Activated naive CD4-positive, alpha-beta T cell (primary cell): Measurements from ENCODE around the gene C19orf12.
A peak's percentile ranks its signal among the peaks of the same experiment; 100 is the strongest.
"Not testable (repeated sequence)": the region's sequence is repeated elsewhere in the genome, so short reads cannot be mapped to it uniquely, and the experiment has no call there.

Experiments
- DNase-seq, 4 experiments: peaks; one replicate each; lab custom pipeline; 2025; lab: John Stamatoyannopoulos, UW

C19orf12 gene

GRCh38 chr19:29677001-29677817 is 37.9 kb downstream of the C19orf12 start:
- no peak for DNase-seq

- DNase-seq = no peak
Measured at GRCh38 chr19:29676586-29676985, 38.5 kb downstream of the C19orf12 start.

DNA sequence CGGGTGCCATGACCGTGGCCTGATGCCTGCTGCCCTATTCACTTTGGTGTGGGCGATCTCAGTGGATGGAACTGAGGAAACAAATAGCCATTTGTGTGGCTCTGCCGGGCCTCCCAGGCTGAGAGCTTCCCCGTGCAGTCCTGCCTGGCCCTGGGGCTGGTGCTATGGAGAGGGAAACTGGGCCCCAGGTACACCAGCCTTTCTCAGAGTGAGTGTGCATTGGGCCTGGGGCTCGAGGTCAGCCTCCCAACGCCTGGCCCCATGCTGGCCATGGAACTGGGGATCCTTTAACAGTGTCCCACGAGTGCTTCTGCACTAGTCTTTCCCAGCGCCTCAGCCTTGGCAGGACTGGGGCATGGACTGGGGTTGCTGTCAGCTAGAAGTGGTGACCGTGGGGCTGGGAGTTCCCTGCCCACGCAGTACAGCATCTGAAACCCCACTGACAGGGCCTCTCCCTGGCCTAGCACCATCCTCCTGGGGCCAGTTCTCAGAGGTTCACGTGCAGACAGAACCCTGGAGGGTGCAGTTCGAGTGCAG is 39.3 kb downstream of the C19orf12 start:
- DNase-seq = no peak

GRCh38 chr19:29675120-29675649 is 39.9 kb downstream of the C19orf12 start:
- DNase-seq = no peak

- no peak for DNase-seq
Measured at GRCh38 chr19:29674374-29675119, 40.5 kb downstream of the C19orf12 start.

DNA sequence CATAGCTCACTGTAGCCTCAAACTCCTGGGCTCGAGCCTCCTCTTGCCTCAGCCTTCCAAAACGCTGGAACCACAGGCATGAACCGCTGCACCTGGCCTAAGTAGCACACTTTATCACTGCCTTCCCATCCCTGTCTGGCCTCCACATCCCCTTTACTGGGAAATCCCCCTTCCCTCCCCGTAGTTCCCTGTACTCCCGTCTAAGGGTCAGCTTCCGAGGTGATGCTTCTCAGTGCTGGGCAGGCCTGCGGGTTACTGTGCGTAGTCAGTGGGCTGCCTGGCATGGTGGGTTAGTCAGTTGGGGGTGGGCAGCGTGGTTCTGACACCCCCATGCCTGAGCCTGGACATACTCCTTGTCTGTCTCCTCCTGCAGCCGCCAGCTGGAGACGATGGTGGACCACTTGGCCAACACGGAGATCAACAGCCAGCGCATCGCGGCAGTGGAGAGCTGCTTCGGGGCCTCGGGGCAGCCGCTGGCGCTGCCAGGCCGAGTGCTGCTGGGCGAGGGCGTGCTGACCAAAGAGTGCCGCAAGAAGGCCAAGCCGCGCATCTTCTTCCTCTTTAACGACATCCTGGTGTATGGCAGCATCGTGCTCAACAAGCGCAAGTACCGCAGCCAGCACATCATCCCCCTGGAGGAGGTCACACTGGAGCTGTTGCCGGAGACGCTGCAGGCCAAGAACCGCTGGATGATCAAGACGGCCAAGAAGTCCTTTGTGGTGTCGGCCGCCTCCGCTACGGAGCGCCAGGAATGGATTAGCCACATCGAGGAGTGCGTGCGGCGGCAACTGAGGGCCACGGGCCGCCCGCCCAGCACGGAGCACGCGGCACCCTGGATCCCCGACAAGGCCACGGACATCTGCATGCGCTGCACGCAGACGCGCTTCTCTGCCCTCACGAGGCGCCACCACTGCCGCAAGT is 41.4 kb downstream of the C19orf12 start:
- no peak for DNase-seq

DNA sequence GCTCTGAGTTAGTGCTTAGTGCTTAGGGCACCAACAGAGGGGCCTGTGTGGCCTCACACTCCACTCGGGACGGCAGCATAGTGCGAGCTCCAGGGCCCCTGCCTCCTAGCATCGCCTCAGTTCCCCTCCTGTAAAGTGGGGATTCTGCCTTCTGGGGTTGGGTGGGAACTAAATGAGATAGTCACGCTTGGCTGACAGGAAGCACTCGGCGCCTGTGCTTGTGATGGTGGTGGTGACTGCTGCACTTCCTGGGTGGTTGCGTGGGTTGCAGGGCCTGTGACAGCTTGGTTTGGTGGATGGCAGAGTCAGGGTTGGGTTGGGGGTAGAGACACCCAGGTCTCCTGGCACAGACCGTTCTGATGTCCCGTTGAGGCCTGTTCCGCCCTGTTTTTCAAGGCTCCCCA is 42.1 kb downstream of the C19orf12 start:
- peak; percentile 53 to 75 (median 64) for DNase-seq

DNA sequence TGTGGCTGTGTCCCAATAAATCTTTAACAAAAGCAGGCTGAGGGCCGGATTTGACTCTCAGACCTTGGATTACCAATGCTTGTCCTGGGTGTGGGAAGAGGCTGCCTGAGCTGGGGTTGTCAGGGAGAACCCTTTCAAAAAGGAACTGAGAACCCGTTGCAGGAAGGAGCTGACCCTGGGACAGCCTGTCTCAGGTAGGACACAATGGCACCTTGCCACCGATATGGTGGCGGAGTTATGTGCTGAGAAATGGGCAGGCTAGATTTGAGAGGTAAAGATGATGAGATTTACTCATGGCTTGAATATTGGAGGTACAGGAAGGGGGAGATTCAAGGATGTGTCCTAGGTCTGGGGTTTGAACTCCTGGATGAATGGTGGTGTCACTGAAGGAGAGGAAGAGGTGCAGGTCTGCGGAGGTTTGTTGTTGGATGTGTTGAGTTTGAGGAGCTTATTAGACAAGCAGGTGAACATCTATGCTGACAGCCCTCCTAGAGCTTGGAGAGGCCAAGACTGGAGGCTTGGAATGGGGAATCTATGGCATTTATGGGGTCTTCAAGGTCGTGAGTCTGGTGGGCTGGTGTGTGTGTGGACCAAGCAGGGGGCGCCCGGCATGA is 42.6 kb downstream of the C19orf12 start:
- no peak for DNase-seq

GRCh38 chr19:29671393-29672160 is 43.5 kb downstream of the C19orf12 start:
- DNase-seq = peak; percentile 38 to 75 (median 58)

DNA sequence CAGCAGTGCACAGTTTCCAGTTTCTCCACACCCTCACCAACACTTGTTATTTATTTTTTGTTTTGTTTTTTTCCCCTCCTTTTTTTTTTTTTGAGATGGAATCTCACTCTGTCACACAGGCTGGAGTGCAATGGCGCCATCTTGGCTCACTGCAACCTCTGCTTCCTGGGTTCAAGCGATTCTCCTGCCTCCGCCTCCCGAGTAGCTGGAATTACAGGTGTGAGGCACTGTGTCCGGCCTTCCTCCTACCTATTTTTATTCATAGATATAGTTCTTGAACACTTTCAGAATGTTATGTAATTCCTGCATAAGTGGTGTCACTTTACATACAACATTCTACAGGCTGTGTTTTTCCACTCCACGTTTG is 44.1 kb downstream of the C19orf12 start:
- not testable (repeated sequence) for DNase-seq

GRCh38 chr19:29670255-29670654 is 44.8 kb downstream of the C19orf12 start:
- DNase-seq = no peak

DNA sequence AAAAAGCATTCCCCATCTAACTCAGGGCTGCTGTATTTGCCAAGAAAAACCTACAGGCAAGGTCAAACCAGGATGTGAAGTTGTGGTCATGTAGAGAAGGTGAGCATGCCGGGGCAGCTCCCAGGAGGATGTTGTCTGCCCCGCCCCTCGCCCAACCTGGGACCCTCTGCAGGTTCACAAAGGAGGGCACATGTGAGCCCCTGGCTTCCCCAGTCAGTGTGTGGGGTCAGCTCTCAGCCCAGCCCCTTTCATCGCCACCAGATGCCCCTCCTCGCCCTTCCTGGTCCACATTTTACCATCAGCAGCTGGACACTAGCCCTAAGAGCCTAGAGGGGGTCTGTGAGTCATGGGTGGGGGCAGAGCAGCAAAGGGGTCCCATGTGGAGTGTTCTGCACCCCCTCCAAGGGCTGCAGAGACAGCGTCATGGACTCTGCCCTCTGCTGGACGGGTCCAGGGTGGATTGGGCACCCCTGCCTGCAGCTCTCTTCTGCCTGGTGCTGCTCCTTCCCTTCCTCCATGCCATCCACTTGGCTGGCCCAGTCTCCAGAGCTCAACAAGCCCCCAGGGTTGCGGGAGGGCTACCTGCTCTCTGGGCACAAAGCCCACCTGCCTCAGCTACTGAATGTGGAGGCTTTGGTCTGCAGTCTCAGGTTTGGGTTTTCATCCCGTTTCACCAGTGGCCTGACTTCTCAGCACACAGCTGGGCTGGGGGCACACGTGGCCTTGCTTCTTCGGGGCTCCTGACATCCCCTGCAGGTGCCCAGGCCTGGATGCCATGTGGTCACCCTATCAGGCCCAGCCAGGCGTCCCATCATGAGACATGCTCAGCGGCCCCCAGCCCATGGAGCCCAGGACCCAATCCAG is 46.1 kb downstream of the C19orf12 start:
- DNase-seq = no peak

DNA sequence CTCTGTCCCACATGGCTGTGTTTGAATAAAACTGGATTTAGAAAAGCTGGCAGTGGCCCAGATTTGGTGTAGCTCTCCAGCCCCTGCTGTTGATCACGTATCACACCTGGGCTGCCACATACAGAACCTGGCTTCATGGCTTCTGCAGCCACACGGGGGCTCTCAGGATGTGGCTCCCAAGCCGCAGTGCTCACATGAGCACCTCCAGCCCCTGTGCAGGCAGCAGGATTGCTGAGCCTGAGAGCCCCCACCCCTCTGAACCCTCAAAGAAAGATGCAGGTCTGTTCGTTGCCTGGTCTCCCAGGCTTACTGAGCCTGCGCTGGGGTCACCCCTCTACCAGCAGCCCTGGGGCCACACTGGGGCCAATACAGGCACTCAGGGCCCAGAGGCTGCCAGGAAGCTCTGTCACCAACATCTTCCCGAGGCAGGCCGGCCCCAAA is 47.1 kb downstream of the C19orf12 start:
- peak in 2 of 4 experiments; percentile 26 to 55 for DNase-seq

DNA sequence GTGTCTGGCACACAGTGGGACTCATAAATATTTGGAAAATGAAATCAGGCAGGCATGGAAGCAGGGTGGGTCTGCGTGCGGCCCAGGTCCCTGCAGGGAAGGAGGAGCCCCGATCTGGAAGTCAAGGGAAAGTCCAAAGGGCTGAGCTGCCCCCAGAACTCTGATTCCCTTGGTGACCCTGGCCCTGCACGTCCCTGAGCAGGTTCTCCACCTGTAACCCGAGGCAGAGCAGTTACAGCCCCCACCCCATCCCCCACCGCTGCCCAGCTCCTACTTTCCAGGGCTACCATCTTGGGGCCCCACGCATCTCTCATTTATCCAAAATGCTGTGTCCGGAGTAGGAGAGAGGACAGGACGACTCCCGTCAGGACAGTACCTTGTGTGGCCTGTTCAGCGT is 47.7 kb downstream of the C19orf12 start:
- no peak for DNase-seq

- DNase-seq = no peak
Measured at GRCh38 chr19:29666578-29667386, 48.3 kb downstream of the C19orf12 start.

GRCh38 chr19:29665826-29666577 is 49.1 kb downstream of the C19orf12 start:
- DNase-seq = no peak

DNA sequence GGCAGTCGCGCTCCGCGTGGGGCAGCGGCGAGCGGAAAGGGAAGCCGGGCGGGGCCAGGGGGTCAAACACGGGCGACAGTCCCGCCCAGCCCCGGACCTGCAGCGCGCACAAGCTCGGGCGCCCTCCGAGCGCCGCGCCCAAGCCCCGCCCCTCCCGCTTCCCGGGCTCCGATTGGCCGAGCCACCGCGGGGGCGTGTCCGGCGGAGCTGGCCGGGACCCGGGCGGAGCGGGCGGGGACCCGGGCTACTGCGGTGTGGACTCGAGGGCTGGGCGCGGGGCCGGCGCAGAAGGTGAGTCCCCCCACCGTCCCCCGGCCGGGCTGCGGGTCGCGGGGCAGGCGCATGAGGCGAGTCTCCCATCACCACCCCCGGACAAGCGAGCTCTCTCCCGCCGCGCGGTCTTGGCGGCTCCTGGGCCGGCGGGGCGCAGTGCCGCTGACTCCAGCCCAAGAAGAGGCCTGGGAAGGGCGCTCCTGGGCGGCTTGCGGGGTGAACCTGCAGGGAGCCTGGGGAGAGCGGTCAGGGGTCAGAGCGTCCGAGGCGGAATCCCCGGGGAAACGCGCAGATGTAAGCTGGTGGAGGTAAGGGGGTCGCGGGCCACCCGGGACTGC is 49.7 kb downstream of the C19orf12 start, which contains the start of gene PLEKHF1:
Gene PLEKHF1, plus strand, starts transcription at position 247 of the 611 bp plus-strand sequence. CDS start 8,379 bp downstream, outside the sequence.
- peak; percentile 41 to 74 (median 62) for DNase-seq
